CD14-positive monocyte (primary cell): ENCODE data around the gene IRGM. TPM values are rescaled to one million over a fixed set of nuclear protein-coding genes. Genes with fewer than 3 reads are reported as not detected.
"Not testable (repeated sequence)": the region's sequence is repeated elsewhere in the genome, so short reads cannot be mapped to it uniquely, and the experiment has no call there.

Source experiments
- DNase-seq, 3 donors: peaks; one replicate each; pipeline ENCODE4 v3.0.0-alpha.2; 2011 to 2022
- H2AFZ ChIP-seq: 2 replicates; pipeline ENCODE4 v1.6.0; 2012; ENCODE audit warnings: mild to moderate bottlenecking, low read depth, low read length, inconsistent platforms; ENCODE audit not compliant: insufficient read depth, poor library complexity, severe bottlenecking
- H3K27ac ChIP-seq, 2 donors: 1 replicate in 1 of 2; 2 replicates in 1 of 2; pipeline ENCODE4 v1.5.1; 2012 to 2013; ENCODE audit warnings: low read length in 2 of 2, control low read depth in 1 of 2, inconsistent platforms in 1 of 2, low read depth in 1 of 2, mild to moderate bottlenecking in 1 of 2
- H3K27me3 ChIP-seq, 2 donors: one replicate each; pipeline versions ENCODE4 v1.6.0 to v1.6.1; 2011 to 2013; ENCODE audit warnings: low read length in 2 of 2; ENCODE audit not compliant: control insufficient read depth in 2 of 2, insufficient read depth in 2 of 2
- H3K36me3 ChIP-seq, 2 donors: replicated peaks in 1 of 2; 1 replicate in 1 of 2; 2 replicates in 1 of 2; pipeline versions ENCODE4 v1.5.1 to v1.6.1; 2012 to 2013; ENCODE audit warnings: low read length in 2 of 2, control low read depth in 1 of 2, inconsistent platforms in 1 of 2, mild to moderate bottlenecking in 1 of 2; ENCODE audit not compliant: insufficient read depth in 2 of 2, control insufficient read depth in 1 of 2
- H3K4me1 ChIP-seq, 2 donors: 1 replicate in 1 of 2; 2 replicates in 1 of 2; pipeline versions ENCODE4 v1.5.1 to v1.6.1; 2012 to 2013; ENCODE audit warnings: low read length in 2 of 2, control low read depth in 1 of 2, inconsistent platforms in 1 of 2, mild to moderate bottlenecking in 1 of 2, moderate library complexity in 1 of 2; ENCODE audit not compliant: insufficient read depth in 2 of 2, control insufficient read depth in 1 of 2
- H3K4me2 ChIP-seq: replicated peaks from 2 replicates; pipeline ENCODE3; 2012; ENCODE audit warnings: low read length, moderate library complexity, mild to moderate bottlenecking; ENCODE audit not compliant: poor library complexity, severe bottlenecking; ENCODE audit errors: extremely low read depth
- H3K4me3 ChIP-seq, 3 experiments: fragments of 200-600 bp in 1 of 3; sonication (generic) in 1 of 3; replicated peaks in 1 of 3; 1 replicate in 2 of 3; 2 replicates in 1 of 3; pipeline ENCODE4 v1.5.1; 2011 to 2013; ENCODE audit warnings: low read length in 3 of 3, mild to moderate bottlenecking in 3 of 3, control low read depth in 2 of 3, low read depth in 2 of 3, inconsistent platforms in 1 of 3, moderate library complexity in 1 of 3
- H3K79me2 ChIP-seq: 2 replicates; pipeline ENCODE4 v1.6.0; 2012; ENCODE audit warnings: mild to moderate bottlenecking, control low read depth, inconsistent platforms, low read length, moderate library complexity; ENCODE audit not compliant: insufficient read depth
- H3K9ac ChIP-seq: 2 replicates; pipeline ENCODE4 v1.6.0; 2017; ENCODE audit warnings: low read length, mild to moderate bottlenecking; ENCODE audit not compliant: insufficient read depth, poor library complexity, severe bottlenecking
- H3K9me3 ChIP-seq, 2 donors: replicated peaks in 1 of 2; 1 replicate in 1 of 2; 2 replicates in 1 of 2; pipeline versions ENCODE4 v1.5.1 to v1.6.1; 2012 to 2013; ENCODE audit warnings: low read length in 2 of 2, control low read depth in 1 of 2; ENCODE audit not compliant: control insufficient read depth in 1 of 2, insufficient read depth in 1 of 2
- H4K20me1 ChIP-seq: 2 replicates; pipeline ENCODE4 v1.6.0; 2012; ENCODE audit warnings: mild to moderate bottlenecking, low read length, control low read depth, moderate library complexity; ENCODE audit not compliant: insufficient read depth
- H3K27ac Mint-ChIP-seq, 7 donors: one replicate each; pipeline ENCODE4 v1.8.0; 2020; ENCODE audit warnings: mild to moderate bottlenecking in 7 of 7, mixed read lengths in 7 of 7, moderate library complexity in 6 of 7, inconsistent platforms in 2 of 7
- H3K27me3 Mint-ChIP-seq, 3 donors: one replicate each; pipeline ENCODE4 v1.8.0; 2021 to 2022; ENCODE audit warnings: low read depth in 3 of 3, mild to moderate bottlenecking in 3 of 3, mixed read lengths in 3 of 3, moderate library complexity in 3 of 3, inconsistent platforms in 1 of 3
- H3K36me3 Mint-ChIP-seq, 2 donors: one replicate each; pipeline ENCODE4 v1.8.0; 2020; ENCODE audit warnings: mixed read lengths in 2 of 2, inconsistent platforms in 1 of 2, mild to moderate bottlenecking in 1 of 2
- H3K4me1 Mint-ChIP-seq: one replicate; pipeline ENCODE4 v1.8.0; 2020; ENCODE audit warnings: mild to moderate bottlenecking, mixed read lengths
- H3K4me3 Mint-ChIP-seq, 2 donors: one replicate each; pipeline ENCODE4 v1.8.0; 2020; ENCODE audit warnings: mild to moderate bottlenecking in 2 of 2, mixed read lengths in 2 of 2, moderate library complexity in 1 of 2
- H3K9me3 Mint-ChIP-seq, 7 donors: one replicate each; pipeline ENCODE4 v1.8.0; 2020 to 2022; ENCODE audit warnings: mixed read lengths in 7 of 7, mild to moderate bottlenecking in 6 of 7, moderate library complexity in 6 of 7, inconsistent platforms in 2 of 7
- CTCF ChIP-seq: fragments of 200-600 bp; IDR thresholded peaks from one replicate; pipeline ENCODE4 v1.8.0; 2022; ENCODE audit warnings: antibody characterized with exemption, mild to moderate bottlenecking
- WGBS: methylation state at CpG from one replicate; pipeline ENCODE4 v1.1.5; 2013; ENCODE audit warnings: missing lambda C conversion rate; ENCODE audit not compliant: insufficient coverage; 5-methylcytosine and 5-hydroxymethylcytosine counted together
- intact Hi-C, 2 donors: fragments of 100-400 bp; cut with micrococcal nuclease; formaldehyde crosslinking; loops; one replicate each; pipeline versions ENCODE4 v1.15.0 to v1.15.1; 2023
- polyA minus RNA-seq: library from RNA; depleted of rRNA, polyadenylated mRNA; stranded (reverse); fragments of >200 nt; gene quantifications from 2 replicates; pipeline ENCODE4 v1.2.3, GENCODE V29; 2012
- polyA plus RNA-seq, 3 donors: library from polyadenylated mRNA; depleted of rRNA in 1 of 3; unstranded in 2 of 3; stranded (reverse) in 1 of 3; fragments of 300-500 nt in 2 of 3; fragments of >200 nt in 1 of 3; fragmentation: Illumina TruSeq in 2 of 3; gene quantifications; 1 replicate in 2 of 3; 2 replicates in 1 of 3; pipeline ENCODE4 v1.2.3, GENCODE V29; 2012 to 2021
- total RNA-seq, 12 experiments: library from RNA in 1 of 12; stranded (reverse) in 1 of 12; fragments of 120-200 nt in 1 of 12; gene quantifications; one replicate each; pipeline ENCODE4 v1.2.4 and lab custom pipeline; 2013 to 2026; ENCODE audit warnings: mixed read lengths in 6 of 12, inconsistent platforms in 1 of 12

Gene IRGM
- 0.12 TPM for total RNA-seq (2013)
- polyA plus RNA-seq (under 1 TPM in 1 of 3 donors, not detected in 2; 0.07 TPM), polyA minus RNA-seq (0.40 TPM in 1 of 2 replicates, not detected in the other), total RNA-seq (lab: John Stamatoyannopoulos, UW) (0 to 4.4 (median 0.39) reads per million in 11 experiments)

GRCh38 chr5:150846308-150846653, at the start of gene IRGM:
TSS of gene IRGM (plus strand) at chr5:150846521. CDS start at chr5:150848124, 1,603 bp downstream.
- not testable (repeated sequence) for DNase-seq
- Histone ChIP-seq H2AFZ (peak within 1 kb of the TSS; percentile 61), H3K4me3 (peak within 1 kb of the TSS; percentile 13 to 61 (median 31))

GRCh38 chr5:150797384-150797783, 48.9 kb upstream of the IRGM start:
- H3K9me3 Mint-ChIP-seq, result no peaks in the 10 kb centered on the region
- H3K4me1 Mint-ChIP-seq, result peaks cover 20% of the 10 kb centered on the region
- 92% methylated on average over 1 of the region's 2 CpGs for WGBS
- peaks cover 11% of the 10 kb centered on the region for H4K20me1 ChIP-seq
- TF ChIP-seq CTCF, result no peak
- H3K27ac Mint-ChIP-seq, result peak overlapping the region in 1 of 7 donors; percentile 68
- no peak overlapping the region for H3K4me3 ChIP-seq
- intact Hi-C loops, result no loop called here
- no peaks in the 10 kb centered on the region for H3K27me3 ChIP-seq
- peaks cover 42 to 49% of the 10 kb centered on the region in 2 donors for H3K36me3 Mint-ChIP-seq
- no peak for DNase-seq
- peaks cover 8 to 11% of the 10 kb centered on the region in 2 donors for H3K4me1 ChIP-seq
- H3K36me3 ChIP-seq, result peaks cover 23 to 40% of the 10 kb centered on the region in 2 donors
- H3K27me3 Mint-ChIP-seq, result peaks cover 0 to 3% (median 0%) of the 10 kb centered on the region in 3 donors
- H3K27ac ChIP-seq, result no peak overlapping the region
- peaks cover 39% of the 10 kb centered on the region for H3K79me2 ChIP-seq
- H3K9me3 ChIP-seq, result no peaks in the 10 kb centered on the region
- H3K4me2 ChIP-seq, result no peak overlapping the region
- no peak overlapping the region for H3K9ac ChIP-seq
- H3K4me3 Mint-ChIP-seq, result no peak overlapping the region
- H2AFZ ChIP-seq, result no peak overlapping the region

More at GRCh38 chr5:150846308-150846653, at the start of gene IRGM:
- H3K4me3 Mint-ChIP-seq, result peak within 1 kb of the TSS; percentile 77 to 93
- intact Hi-C loops, result loop anchor here (2.0 kb wide), 2 partner anchors 281 to 285 kb away; no protein-coding TSS in a partner anchor
- not testable (repeated sequence) for H3K9me3 ChIP-seq, H3K27me3 Mint-ChIP-seq, H3K36me3 ChIP-seq, H4K20me1 ChIP-seq, H3K79me2 ChIP-seq, H3K27me3 ChIP-seq, H3K27ac ChIP-seq, H3K36me3 Mint-ChIP-seq
- peak within 1 kb of the TSS; percentile 21 for H3K9ac ChIP-seq
- WGBS, result 0% methylated on average over 2 of the region's 3 CpGs
- H3K4me1 ChIP-seq, result peaks cover 8 to 11% of the 10 kb centered on the region in 2 donors
- peaks cover 2 to 11% (median 5%) of the 10 kb centered on the region in 7 donors for H3K9me3 Mint-ChIP-seq
- H3K4me1 Mint-ChIP-seq, result peaks cover 15% of the 10 kb centered on the region
- peak within 1 kb of the TSS; percentile 68 for H3K4me2 ChIP-seq
- peak within 1 kb of the TSS in 6 of 7 donors; percentile 10 to 73 (median 54) for H3K27ac Mint-ChIP-seq
